IMR-90 (cell line): ENCODE results near the gene MTUS2.

Experiments
- CEBPB ChIP-seq: IDR thresholded peaks from 2 replicates; pipeline ENCODE4 v1.6.1; 2012; ENCODE audit warnings: low read depth, low read length, improper control_type of control experiment
- CTCF ChIP-seq: conservative IDR thresholded peaks from 2 replicates; pipeline ENCODE4 v1.5.1; 2012; ENCODE audit warnings: mild to moderate bottlenecking, low read depth, low read length, improper control_type of control experiment
- ELK1 ChIP-seq: fragments of 150-350 bp; IDR thresholded peaks from 2 replicates; pipeline ENCODE4 v1.6.1; 2016; ENCODE audit warnings: low read depth, mild to moderate bottlenecking, low read length, moderate library complexity, borderline replicate concordance
- MAZ ChIP-seq: IDR thresholded peaks from 2 replicates; pipeline ENCODE4 v1.6.1; 2012; ENCODE audit warnings: low read depth, mild to moderate bottlenecking, low read length, improper control_type of control experiment, moderate library complexity, borderline replicate concordance
- MXI1 ChIP-seq: IDR thresholded peaks from 2 replicates; pipeline ENCODE4 v1.6.1; 2012; ENCODE audit warnings: low read depth, mild to moderate bottlenecking, low read length, moderate library complexity, borderline replicate concordance
- NFE2L2 ChIP-seq: fragments of 150-350 bp; IDR thresholded peaks from 2 replicates; pipeline ENCODE4 v1.6.1; 2016; ENCODE audit warnings: low read depth, mild to moderate bottlenecking, low read length
- POLR2A ChIP-seq: IDR thresholded peaks from 2 replicates; pipeline ENCODE4 v1.6.1; 2012; ENCODE audit warnings: mild to moderate bottlenecking, low read depth, low read length
- RAD21 ChIP-seq: IDR thresholded peaks from 2 replicates; pipeline ENCODE4 v1.6.1; 2012; ENCODE audit warnings: low read length, improper control_type of control experiment
- RCOR1 ChIP-seq: IDR thresholded peaks from 2 replicates; pipeline ENCODE4 v1.6.1; 2012; ENCODE audit warnings: mild to moderate bottlenecking, low read length, improper control_type of control experiment; ENCODE audit not compliant: insufficient replicate concordance
- RFX5 ChIP-seq: IDR thresholded peaks from 2 replicates; pipeline ENCODE4 v1.8.0; 2012; ENCODE audit warnings: low read depth, mild to moderate bottlenecking, low read length, moderate library complexity

- TF ChIP-seq CEBPB, result no peak
- no peak for TF ChIP-seq RCOR1
- no peak for TF ChIP-seq RFX5
- TF ChIP-seq CTCF, result no peak
- no peak for TF ChIP-seq MAZ
- TF ChIP-seq POLR2A, result no peak
- TF ChIP-seq ELK1, result no peak
- no peak for TF ChIP-seq MXI1
- TF ChIP-seq NFE2L2, result no peak
- TF ChIP-seq RAD21, result no peak
Measured at GRCh38 chr13:29421118-29421517, 601.0 kb downstream of the MTUS2 start.
